ENCODE data around the gene MYLK.

The MYLK gene

GRCh38 chr3:123791417-123791816 lies 92.7 kb downstream of the MYLK start:
- DNase-seq: no peak

DNA sequence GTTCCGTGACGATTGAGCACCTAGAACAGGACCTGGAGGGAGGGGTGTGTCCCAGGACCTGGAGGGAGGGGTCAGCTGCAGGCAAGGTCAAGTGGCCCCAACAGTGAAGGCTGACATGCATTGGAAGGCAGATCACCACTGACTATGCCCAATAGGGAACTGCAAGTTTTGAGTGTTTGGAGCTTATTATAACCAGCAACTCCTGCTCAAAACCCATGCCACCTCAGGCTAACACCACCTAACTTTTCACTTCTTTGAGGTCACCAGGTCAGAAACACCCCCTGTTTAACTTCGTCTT lies 93.1 kb downstream of the MYLK start:
- no peak for DNase-seq

- no peak for DNase-seq
These were observed 93.7 kb downstream of the MYLK start for GRCh38 chr3:123790254-123791072.

- DNase-seq: no peak
These were observed 94.4 kb downstream of the MYLK start for GRCh38 chr3:123789760-123790159.

- no peak for DNase-seq
These were observed 95.0 kb downstream of the MYLK start for GRCh38 chr3:123789160-123789559.

GRCh38 chr3:123788710-123789109 lies 95.4 kb downstream of the MYLK start:
- DNase-seq: no peak

GRCh38 chr3:123787133-123787532 lies 97.0 kb downstream of the MYLK start:
- no peak for DNase-seq

- DNase-seq: no peak
These were observed 98.5 kb downstream of the MYLK start for GRCh38 chr3:123785602-123786001.

GRCh38 chr3:123783811-123784210 lies 100.3 kb downstream of the MYLK start:
- no peak for DNase-seq

- DNase-seq: no peak
These were observed 101.0 kb downstream of the MYLK start for GRCh38 chr3:123783050-123783689.

GRCh38 chr3:123782488-123782887 lies 101.6 kb downstream of the MYLK start:
- DNase-seq: no peak

GRCh38 chr3:123781571-123782275 lies 102.4 kb downstream of the MYLK start:
- DNase-seq: no peak

- DNase-seq: no peak
These were observed 103.0 kb downstream of the MYLK start for GRCh38 chr3:123781138-123781537.

- DNase-seq: no peak
These were observed 103.5 kb downstream of the MYLK start for GRCh38 chr3:123780656-123781055.

DNA sequence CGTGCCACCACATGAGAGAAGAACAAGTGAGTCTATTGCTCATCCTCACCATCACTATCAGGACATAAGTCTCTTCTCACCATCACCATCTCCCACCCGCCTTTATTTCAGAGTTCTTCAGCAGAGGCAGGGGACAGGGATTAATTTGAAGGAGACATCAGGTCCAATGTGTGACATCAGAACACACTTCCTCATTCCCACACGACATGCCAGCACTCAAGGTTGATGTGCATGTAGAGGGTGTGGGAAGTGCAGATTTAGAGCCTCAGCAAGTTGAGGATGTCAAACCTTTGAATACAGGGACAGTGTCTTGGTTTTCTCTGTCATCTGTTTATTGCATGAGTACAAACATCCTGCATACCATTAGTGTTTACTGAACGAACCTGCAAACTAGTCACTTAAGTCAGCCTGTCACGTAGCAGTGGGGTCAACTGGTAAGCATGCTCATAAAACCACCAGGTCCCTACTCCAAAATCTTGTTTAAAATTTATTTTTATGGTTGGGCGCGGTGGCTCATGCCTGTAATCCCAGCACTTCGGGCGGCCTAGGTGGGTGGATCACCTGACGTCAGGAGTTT lies 104.4 kb downstream of the MYLK start:
- DNase-seq: no peak

- DNase-seq: no peak
These were observed 105.0 kb downstream of the MYLK start for GRCh38 chr3:123778991-123779622.

GRCh38 chr3:123778525-123778924 lies 105.6 kb downstream of the MYLK start:
- no peak for DNase-seq

- no peak for DNase-seq
These were observed 107.9 kb downstream of the MYLK start for GRCh38 chr3:123776071-123776782.

GRCh38 chr3:123774474-123774873 lies 109.7 kb downstream of the MYLK start:
- DNase-seq: no peak

DNA sequence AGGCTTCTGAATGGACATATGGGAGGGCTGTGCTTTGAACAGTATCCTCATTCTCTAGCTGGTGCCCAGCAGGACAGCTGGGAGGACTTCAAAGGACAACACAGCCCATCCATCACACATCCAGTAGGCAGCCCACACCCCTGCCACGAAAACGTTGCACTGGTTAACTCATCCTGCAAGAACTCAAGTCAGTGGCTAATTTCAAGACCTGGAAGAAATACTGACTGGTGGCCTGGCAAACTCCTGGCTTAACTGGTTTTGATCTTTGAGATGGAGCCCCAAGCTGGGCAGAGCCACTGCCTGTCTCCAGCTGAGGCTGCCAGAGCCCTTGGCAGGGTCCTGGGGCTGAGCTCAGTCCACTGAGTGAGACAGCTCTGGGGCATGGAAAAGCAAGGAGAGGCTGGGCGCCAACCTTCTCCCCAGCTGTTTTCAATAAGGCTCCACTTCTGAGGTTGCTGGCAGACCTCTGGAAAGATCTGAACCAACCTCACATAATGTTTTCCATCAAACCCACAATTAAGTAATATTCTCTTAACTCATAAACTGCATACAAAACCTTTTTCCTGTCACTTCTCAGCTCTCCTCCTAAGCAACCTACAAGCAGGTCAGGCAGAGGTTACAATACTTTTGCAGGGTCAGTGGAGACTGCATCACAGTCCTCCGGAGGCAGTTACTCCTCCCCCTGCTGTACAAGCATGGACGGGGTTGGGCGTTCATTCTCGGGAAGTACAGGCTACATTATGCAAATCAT lies 110.3 kb downstream of the MYLK start:
- DNase-seq: no peak

DNA sequence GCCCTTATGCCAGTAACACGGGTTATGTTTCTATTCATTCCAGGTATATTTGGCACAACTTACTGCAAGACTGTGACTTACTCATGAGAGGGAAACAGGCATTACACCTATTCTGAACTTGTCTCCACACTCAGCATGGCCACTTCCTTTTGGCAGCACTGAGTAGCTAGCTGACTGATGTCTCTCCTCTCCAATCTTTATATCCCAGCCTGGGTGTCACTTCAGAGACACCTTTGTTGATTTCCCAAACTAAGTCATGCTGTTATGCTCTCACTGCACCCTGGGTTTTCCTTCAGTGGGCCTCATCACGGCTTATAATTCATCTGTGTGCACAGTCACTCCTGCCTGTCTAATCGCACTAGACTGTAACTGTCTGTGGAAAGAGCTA lies 114.8 kb downstream of the MYLK start:
- DNase-seq: no peak

Measured in activated effector memory CD4-positive, alpha-beta T cell treated with anti-CD3 and anti-CD28 coated beads, Interleukin-2, amount 50 U/mL, for 16 hours (primary cell).